ENCODE measurements around the gene GLB1L.
A peak's percentile ranks its signal among the peaks of the same experiment; 100 is the strongest.

GLB1L gene

GRCh38 chr2:219221957-219222518 lies 23.2 kb downstream of the GLB1L start:
- no peak for DNase-seq (ENCODE audit: low spot score)

- DNase-seq (ENCODE audit: low spot score): no peak
Measured at GRCh38 chr2:219220652-219221402, 24.4 kb downstream of the GLB1L start.

GRCh38 chr2:219219784-219220532 lies 25.3 kb downstream of the GLB1L start:
- DNase-seq (ENCODE audit: low spot score): no peak

- peak; percentile 95 for DNase-seq (ENCODE audit: low spot score)
Measured at GRCh38 chr2:219218732-219219701, 26.2 kb downstream of the GLB1L start, which contains the start of gene ABCB6. ABCB6 (minus strand) TSS chr2:219218958; CDS start chr2:219218673, 285 bp downstream.

GRCh38 chr2:219218217-219218731 lies 27.0 kb downstream of the GLB1L start:
- peak; percentile 81 for DNase-seq (ENCODE audit: low spot score)

GRCh38 chr2:219216535-219216915 lies 28.7 kb downstream of the GLB1L start:
- DNase-seq (ENCODE audit: low spot score): no peak

- no peak for DNase-seq (ENCODE audit: low spot score)
Measured at GRCh38 chr2:219215871-219216534, 29.2 kb downstream of the GLB1L start.

- no peak for DNase-seq (ENCODE audit: low spot score)
Measured at GRCh38 chr2:219214786-219215185, 30.5 kb downstream of the GLB1L start.

GRCh38 chr2:219214141-219214540 lies 31.1 kb downstream of the GLB1L start:
- no peak for DNase-seq (ENCODE audit: low spot score)

GRCh38 chr2:219213486-219214071 lies 31.7 kb downstream of the GLB1L start:
- DNase-seq (ENCODE audit: low spot score): no peak

- DNase-seq (ENCODE audit: low spot score): no peak
Measured at GRCh38 chr2:219213026-219213415, 32.2 kb downstream of the GLB1L start.

GRCh38 chr2:219210886-219211362 lies 34.3 kb downstream of the GLB1L start:
- no peak for DNase-seq (ENCODE audit: low spot score)

- DNase-seq (ENCODE audit: low spot score): no peak
Measured at GRCh38 chr2:219210196-219210885, 34.9 kb downstream of the GLB1L start.

GRCh38 chr2:219209236-219210195 lies 35.7 kb downstream of the GLB1L start:
- no peak for DNase-seq (ENCODE audit: low spot score)

GRCh38 chr2:219207884-219208740 lies 37.1 kb downstream of the GLB1L start:
- no peak for DNase-seq (ENCODE audit: low spot score)

- no peak for DNase-seq (ENCODE audit: low spot score)
Measured at GRCh38 chr2:219207134-219207883, 37.9 kb downstream of the GLB1L start.
